Brain microvascular endothelial cell (primary cell): ENCODE data around the gene LRRC75B.
"Not testable (repeated sequence)": the region's sequence is repeated elsewhere in the genome, so short reads cannot be mapped to it uniquely, and the experiment has no call there.

ENCODE experiments used
- DNase-seq: peaks from one replicate; pipeline ENCODE4 v3.0.0-alpha.2; 2020
- H3K27ac ChIP-seq: fragments of 250-450 bp; sonication (Bioruptor Pico); 2 replicates; pipeline ENCODE4 v1.5.1; 2020; ENCODE audit warnings: mild to moderate bottlenecking, moderate library complexity
- H3K27me3 ChIP-seq: fragments of 250-450 bp; sonication (Bioruptor Pico); replicated peaks from 2 replicates; pipeline ENCODE4 v1.5.1; 2020; ENCODE audit warnings: mild to moderate bottlenecking
- H3K36me3 ChIP-seq: fragments of 250-450 bp; sonication (Bioruptor Pico); replicated peaks from 2 replicates; pipeline ENCODE4 v1.5.1; 2020; ENCODE audit warnings: mild to moderate bottlenecking
- H3K4me3 ChIP-seq: 2 replicates; pipeline ENCODE4 v1.5.1; 2011; ENCODE audit warnings: low read depth, mild to moderate bottlenecking, control low read depth, low read length, moderate library complexity
- in situ Hi-C: cut with HindIII; loops from 2 replicates; pipeline ENCODE4 v1.10.0; 2017; ENCODE audit warnings: low sequenced_read_pairs, low pct_ligation_motif_present
- TF ChIP-seq, protein P1 (sequence below): IDR thresholded peaks from 2 replicates; pipeline ENCODE4 v1.5.1; 2011; ENCODE audit warnings: low read depth, mild to moderate bottlenecking, moderate library complexity, low read length, control low read depth, inconsistent platforms; ENCODE audit errors: missing control alignments

The LRRC75B gene

GRCh38 chr22:24601217-24602104 lies 8.6 kb upstream of the LRRC75B start:
- Histone ChIP-seq H3K36me3 (no peaks in the 10 kb centered on the region), H3K27ac (no peak overlapping the region), H3K27me3 (no peaks in the 10 kb centered on the region), H3K4me3 (no peak overlapping the region)
- in situ Hi-C loops, result no loop called here
- TF ChIP-seq, protein P1, sequence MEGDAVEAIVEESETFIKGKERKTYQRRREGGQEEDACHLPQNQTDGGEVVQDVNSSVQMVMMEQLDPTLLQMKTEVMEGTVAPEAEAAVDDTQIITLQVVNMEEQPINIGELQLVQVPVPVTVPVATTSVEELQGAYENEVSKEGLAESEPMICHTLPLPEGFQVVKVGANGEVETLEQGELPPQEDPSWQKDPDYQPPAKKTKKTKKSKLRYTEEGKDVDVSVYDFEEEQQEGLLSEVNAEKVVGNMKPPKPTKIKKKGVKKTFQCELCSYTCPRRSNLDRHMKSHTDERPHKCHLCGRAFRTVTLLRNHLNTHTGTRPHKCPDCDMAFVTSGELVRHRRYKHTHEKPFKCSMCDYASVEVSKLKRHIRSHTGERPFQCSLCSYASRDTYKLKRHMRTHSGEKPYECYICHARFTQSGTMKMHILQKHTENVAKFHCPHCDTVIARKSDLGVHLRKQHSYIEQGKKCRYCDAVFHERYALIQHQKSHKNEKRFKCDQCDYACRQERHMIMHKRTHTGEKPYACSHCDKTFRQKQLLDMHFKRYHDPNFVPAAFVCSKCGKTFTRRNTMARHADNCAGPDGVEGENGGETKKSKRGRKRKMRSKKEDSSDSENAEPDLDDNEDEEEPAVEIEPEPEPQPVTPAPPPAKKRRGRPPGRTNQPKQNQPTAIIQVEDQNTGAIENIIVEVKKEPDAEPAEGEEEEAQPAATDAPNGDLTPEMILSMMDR, result no peak
- DNase-seq, result no peak

DNA sequence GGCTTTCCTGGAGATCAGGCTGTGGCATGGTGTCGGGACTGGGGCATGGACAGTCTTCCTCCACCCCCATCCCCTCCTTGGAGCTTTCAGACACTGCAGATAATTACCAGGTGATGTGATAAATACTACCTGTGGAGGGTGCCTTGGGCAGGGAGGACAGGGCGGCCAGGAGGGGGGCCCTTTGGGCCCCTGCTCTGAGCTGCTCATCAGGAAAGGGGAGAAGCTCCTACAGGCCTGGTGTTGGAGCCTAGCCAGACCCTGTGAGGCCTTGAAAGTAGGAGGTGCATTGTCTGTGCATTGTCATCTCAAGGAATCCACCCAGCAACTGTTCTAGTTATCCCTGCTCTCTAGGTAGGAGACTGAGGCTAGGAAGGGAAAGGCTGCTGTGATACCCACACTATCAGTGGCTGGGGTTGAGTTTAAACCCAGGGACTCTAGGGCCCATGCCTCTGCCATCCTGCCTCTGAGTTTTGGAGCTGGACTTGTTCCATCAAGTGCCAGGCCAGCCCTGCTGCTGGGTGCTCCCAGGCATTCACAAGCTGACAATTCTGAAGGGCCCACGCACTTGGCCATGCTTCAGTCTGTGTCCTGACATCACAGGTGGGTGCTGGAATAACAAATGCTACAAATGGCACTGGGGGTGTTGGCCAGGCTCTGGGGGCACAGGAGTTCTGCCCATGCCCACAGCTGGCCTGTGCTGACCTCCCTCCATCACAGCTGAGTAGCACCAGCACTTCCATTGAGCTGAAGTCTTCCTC lies 7.3 kb upstream of the LRRC75B start:
- H3K36me3 ChIP-seq, H3K4me3 ChIP-seq, DNase-seq, H3K27ac ChIP-seq, H3K27me3 ChIP-seq, in situ Hi-C loops: not testable (repeated sequence)

DNA sequence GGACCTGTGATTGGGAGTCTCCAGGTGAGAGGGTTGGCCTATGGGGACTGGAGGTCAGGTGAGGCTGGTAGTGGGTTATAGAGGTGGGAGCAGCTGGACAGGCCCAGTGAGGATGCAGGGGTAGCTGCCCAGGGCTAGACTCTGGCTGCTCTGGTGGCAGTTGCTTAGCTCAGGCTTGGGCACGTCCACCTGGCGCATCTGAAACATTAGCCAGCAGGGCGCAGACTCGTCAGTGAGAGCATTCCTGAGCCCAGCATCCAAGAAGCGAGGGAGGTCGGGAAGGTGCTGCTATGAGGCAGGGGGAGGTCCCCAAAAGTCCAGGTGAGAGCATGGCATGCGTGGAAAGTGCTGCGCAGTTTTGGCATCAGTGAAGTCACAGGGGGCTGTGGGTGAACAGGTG lies 6.6 kb upstream of the LRRC75B start:
- H3K27me3 ChIP-seq, result no peaks in the 10 kb centered on the region
- DNase-seq, result no peak
- in situ Hi-C loops, result no loop called here
- H3K27ac ChIP-seq, result no peak overlapping the region
- TF ChIP-seq, protein P1, result no peak
- H3K36me3 ChIP-seq, result no peaks in the 10 kb centered on the region
- H3K4me3 ChIP-seq, result no peak overlapping the region

- H3K4me3 ChIP-seq, H3K27ac ChIP-seq, H3K27me3 ChIP-seq, in situ Hi-C loops, H3K36me3 ChIP-seq, DNase-seq: not testable (repeated sequence)
Observed at GRCh38 chr22:24597076-24597475, 4.2 kb upstream of the LRRC75B start.

GRCh38 chr22:24595863-24596262 lies 3.0 kb upstream of the LRRC75B start:
- no peak for DNase-seq
- Histone ChIP-seq H3K4me3 (no peak overlapping the region), H3K36me3 (no peaks in the 10 kb centered on the region), H3K27me3 (no peaks in the 10 kb centered on the region), H3K27ac (no peak overlapping the region)
- in situ Hi-C loops, result no loop called here
- TF ChIP-seq, protein P1, result no peak

DNA sequence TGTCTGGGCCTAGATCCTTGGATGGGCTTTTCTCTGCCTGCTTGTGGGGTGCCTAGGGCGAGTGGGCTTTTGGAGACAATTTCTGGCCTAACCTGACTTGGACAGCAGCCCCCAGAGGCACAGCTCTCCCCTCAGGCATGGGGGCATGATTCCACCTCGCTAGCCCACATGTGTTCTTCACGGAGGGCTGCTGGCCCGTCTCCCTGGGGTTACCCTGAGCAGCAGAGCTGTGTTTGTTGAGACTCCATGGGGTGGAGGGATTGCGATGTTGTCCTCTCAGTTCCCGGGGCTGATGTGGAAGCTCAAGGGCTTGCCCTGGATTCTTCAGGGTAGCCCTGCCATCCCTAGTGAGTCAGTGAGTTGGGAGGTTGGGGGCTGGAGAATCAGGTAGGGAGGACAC lies 2.4 kb upstream of the LRRC75B start:
- Histone ChIP-seq H3K36me3 (no peaks in the 10 kb centered on the region), H3K27me3 (no peaks in the 10 kb centered on the region), H3K27ac (no peak overlapping the region), H3K4me3 (no peak overlapping the region)
- in situ Hi-C loops, result no loop called here
- no peak for DNase-seq
- TF ChIP-seq, protein P1, result no peak
